ENCODE results near the gene FNDC3B.

The FNDC3B gene

DNA sequence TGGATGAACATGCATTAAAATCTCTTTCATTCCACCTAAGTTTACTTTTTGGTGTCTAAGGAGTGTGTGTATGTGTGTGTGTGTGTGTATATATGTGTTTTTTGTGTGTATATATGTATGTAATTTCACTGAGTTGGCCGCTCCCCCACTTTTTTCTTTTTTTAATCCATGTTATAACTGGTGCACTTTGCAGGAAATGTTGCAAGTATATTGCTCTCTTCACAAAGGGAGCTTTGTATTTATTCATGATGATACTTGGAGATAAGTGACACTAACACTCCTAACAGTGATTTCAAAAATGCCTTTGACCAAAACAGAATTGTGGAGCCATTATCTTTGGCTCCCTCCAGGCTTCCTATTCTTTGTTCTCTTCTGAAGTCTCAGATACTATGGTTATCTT lies 95.8 kb downstream of the FNDC3B start:
- H3K27me3 ChIP-seq (ENCODE audit: insufficient read depth, low read length, poor library complexity, severe bottlenecking): no peaks in the 10 kb centered on the region
- H3K9ac ChIP-seq (ENCODE audit: low read depth, low read length, poor library complexity, severe bottlenecking): no peak overlapping the region
- H3K36me3 ChIP-seq (ENCODE audit: insufficient read depth, low read length): no peaks in the 10 kb centered on the region
- no peaks in the 10 kb centered on the region for H3K9me2 ChIP-seq (replicated peaks; ENCODE audit: low read depth, low read length)
- no peak overlapping the region for H3K4me2 ChIP-seq (ENCODE audit: low read depth, low read length, poor library complexity, severe bottlenecking)
- H2AFZ ChIP-seq (ENCODE audit: low read length): no peak overlapping the region
- no peaks in the 10 kb centered on the region; the same call in 1 of the 2 replicates for H3F3A ChIP-seq (ENCODE audit: low read depth)
- H3K4me1 ChIP-seq (ENCODE audit: insufficient read depth, low read length, poor library complexity, severe bottlenecking): peaks cover 53% of the 10 kb centered on the region
- peaks cover 9% of the 10 kb centered on the region; the same call in 1 of the 2 replicates for H3K79me2 ChIP-seq (ENCODE audit: insufficient read depth, low read length)
- no peaks in the 10 kb centered on the region for H3K9me3 ChIP-seq (ENCODE audit: insufficient read depth, low read depth, low read length)
- no peak overlapping the region for H3K4me3 ChIP-seq (ENCODE audit: low read length, poor library complexity, severe bottlenecking)
- H4K20me1 ChIP-seq (ENCODE audit: insufficient read depth, low read length, poor library complexity, severe bottlenecking): peaks cover 4% of the 10 kb centered on the region
- TF ChIP-seq, protein P1, sequence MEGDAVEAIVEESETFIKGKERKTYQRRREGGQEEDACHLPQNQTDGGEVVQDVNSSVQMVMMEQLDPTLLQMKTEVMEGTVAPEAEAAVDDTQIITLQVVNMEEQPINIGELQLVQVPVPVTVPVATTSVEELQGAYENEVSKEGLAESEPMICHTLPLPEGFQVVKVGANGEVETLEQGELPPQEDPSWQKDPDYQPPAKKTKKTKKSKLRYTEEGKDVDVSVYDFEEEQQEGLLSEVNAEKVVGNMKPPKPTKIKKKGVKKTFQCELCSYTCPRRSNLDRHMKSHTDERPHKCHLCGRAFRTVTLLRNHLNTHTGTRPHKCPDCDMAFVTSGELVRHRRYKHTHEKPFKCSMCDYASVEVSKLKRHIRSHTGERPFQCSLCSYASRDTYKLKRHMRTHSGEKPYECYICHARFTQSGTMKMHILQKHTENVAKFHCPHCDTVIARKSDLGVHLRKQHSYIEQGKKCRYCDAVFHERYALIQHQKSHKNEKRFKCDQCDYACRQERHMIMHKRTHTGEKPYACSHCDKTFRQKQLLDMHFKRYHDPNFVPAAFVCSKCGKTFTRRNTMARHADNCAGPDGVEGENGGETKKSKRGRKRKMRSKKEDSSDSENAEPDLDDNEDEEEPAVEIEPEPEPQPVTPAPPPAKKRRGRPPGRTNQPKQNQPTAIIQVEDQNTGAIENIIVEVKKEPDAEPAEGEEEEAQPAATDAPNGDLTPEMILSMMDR (conservative IDR thresholded peaks at IDR 0.05; ENCODE audit: low read length): no peak
- TF ChIP-seq EZH2phosphoT487 (IDR thresholded peaks at IDR 0.05; ENCODE audit: borderline replicate concordance): no peak

DNA sequence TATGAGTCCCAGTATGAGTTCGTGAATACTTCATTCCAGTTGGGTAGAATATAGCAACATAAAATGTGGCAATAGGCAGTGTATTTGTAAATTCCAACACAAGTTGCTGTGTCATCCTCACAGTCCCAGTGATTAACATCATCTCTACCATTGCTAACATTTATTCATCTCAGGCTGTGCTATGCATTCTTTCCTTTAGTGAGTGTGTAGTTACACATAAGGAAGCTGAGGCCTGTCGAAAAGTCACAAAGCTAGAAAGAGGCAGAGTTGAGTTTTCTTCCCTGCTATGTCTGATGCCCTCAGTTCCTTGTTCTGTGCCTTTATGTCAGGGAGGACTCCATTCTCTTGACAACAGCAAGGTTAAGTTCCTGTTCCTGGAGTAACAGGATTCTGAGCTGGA lies 96.4 kb downstream of the FNDC3B start:
- Histone ChIP-seq H3K27me3 (ENCODE audit: insufficient read depth, low read length, poor library complexity, severe bottlenecking) (no peaks in the 10 kb centered on the region), H3K79me2 (ENCODE audit: insufficient read depth, low read length) (peaks cover 4% of the 10 kb centered on the region; the same call in 1 of the 2 replicates), H3K9me3 (ENCODE audit: insufficient read depth, low read depth, low read length) (no peaks in the 10 kb centered on the region), H3K36me3 (ENCODE audit: insufficient read depth, low read length) (no peaks in the 10 kb centered on the region), H3K9ac (ENCODE audit: low read depth, low read length, poor library complexity, severe bottlenecking) (no peak overlapping the region), H3K4me1 (ENCODE audit: insufficient read depth, low read length, poor library complexity, severe bottlenecking) (peaks cover 53% of the 10 kb centered on the region), H3K9me2 (replicated peaks; ENCODE audit: low read depth, low read length) (no peaks in the 10 kb centered on the region), H4K20me1 (ENCODE audit: insufficient read depth, low read length, poor library complexity, severe bottlenecking) (no peaks in the 10 kb centered on the region), H2AFZ (ENCODE audit: low read length) (no peak overlapping the region), H3F3A (ENCODE audit: low read depth) (no peaks in the 10 kb centered on the region; the same call in 1 of the 2 replicates), H3K4me2 (ENCODE audit: low read depth, low read length, poor library complexity, severe bottlenecking) (no peak overlapping the region), H3K4me3 (ENCODE audit: low read length, poor library complexity, severe bottlenecking) (no peak overlapping the region)
- TF ChIP-seq, protein P1 (conservative IDR thresholded peaks at IDR 0.05; ENCODE audit: low read length): no peak
- no peak for TF ChIP-seq EZH2phosphoT487 (IDR thresholded peaks at IDR 0.05; ENCODE audit: borderline replicate concordance)

DNA sequence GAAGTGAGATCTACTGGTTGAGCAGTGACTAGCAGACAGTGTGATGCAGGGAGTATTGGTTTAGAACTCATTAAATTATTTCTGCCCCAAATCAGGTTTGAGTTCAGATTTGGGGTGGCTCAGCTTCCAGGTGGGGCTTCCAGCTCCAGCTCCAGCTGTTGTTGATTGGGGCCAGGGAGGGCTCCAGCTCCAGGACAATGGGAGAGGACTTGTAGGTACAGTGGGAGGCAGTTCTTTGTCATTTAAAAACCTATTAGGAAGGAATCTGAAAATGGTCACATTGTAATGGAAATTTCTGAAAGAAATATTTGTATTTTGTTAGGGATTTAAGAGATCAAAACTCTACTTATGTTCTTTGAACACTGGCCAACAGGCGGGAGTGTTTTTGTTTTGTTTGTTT lies 97.0 kb downstream of the FNDC3B start:
- Histone ChIP-seq H3K4me3 (ENCODE audit: low read length, poor library complexity, severe bottlenecking) (no peak overlapping the region), H2AFZ (ENCODE audit: low read length) (no peak overlapping the region), H3K9ac (ENCODE audit: low read depth, low read length, poor library complexity, severe bottlenecking) (no peak overlapping the region), H3F3A (ENCODE audit: low read depth) (no peaks in the 10 kb centered on the region; the same call in 1 of the 2 replicates), H3K36me3 (ENCODE audit: insufficient read depth, low read length) (no peaks in the 10 kb centered on the region), H3K4me1 (ENCODE audit: insufficient read depth, low read length, poor library complexity, severe bottlenecking) (peaks cover 56% of the 10 kb centered on the region), H3K4me2 (ENCODE audit: low read depth, low read length, poor library complexity, severe bottlenecking) (no peak overlapping the region), H3K9me2 (replicated peaks; ENCODE audit: low read depth, low read length) (no peaks in the 10 kb centered on the region), H3K79me2 (ENCODE audit: insufficient read depth, low read length) (peaks cover 7% of the 10 kb centered on the region; the same call in 1 of the 2 replicates), H3K27me3 (ENCODE audit: insufficient read depth, low read length, poor library complexity, severe bottlenecking) (no peaks in the 10 kb centered on the region), H4K20me1 (ENCODE audit: insufficient read depth, low read length, poor library complexity, severe bottlenecking) (no peaks in the 10 kb centered on the region), H3K9me3 (ENCODE audit: insufficient read depth, low read depth, low read length) (no peaks in the 10 kb centered on the region)
- TF ChIP-seq, protein P1 (conservative IDR thresholded peaks at IDR 0.05; ENCODE audit: low read length): no peak

All from Loucy (cell line).